Vagina (tissue), 2 donors: ENCODE results near the gene TBC1D14. TPM values are rescaled to one million over a fixed set of nuclear protein-coding genes. Genes with fewer than 3 reads are reported as not detected.

Source experiments
- DNase-seq, 2 donors: peaks; one replicate each; pipeline ENCODE4 v3.0.0-alpha.2; 2017; ENCODE audit errors: extremely low spot score in 2 of 2
- H3K27ac ChIP-seq: fragments of 200-600 bp; sonication (generic); one replicate; pipeline ENCODE4 v1.5.1; 2019
- H3K27me3 ChIP-seq: fragments of 200-600 bp; sonication (generic); one replicate; pipeline ENCODE4 v1.5.1; 2019
- H3K36me3 ChIP-seq, 2 donors: fragments of 200-600 bp; sonication (generic); one replicate each; pipeline ENCODE4 v1.5.1; 2017 to 2019
- H3K4me1 ChIP-seq: fragments of 200-600 bp; sonication (generic); one replicate; pipeline ENCODE4 v1.5.1; 2019
- H3K4me3 ChIP-seq, 2 donors: fragments of 200-600 bp; sonication (generic); 1 replicate in 1 of 2; 2 replicates in 1 of 2; pipeline ENCODE4 v1.5.1; 2016 to 2019
- H3K9me3 ChIP-seq: fragments of 200-600 bp; sonication (generic); one replicate; pipeline ENCODE4 v1.5.1; 2019
- CTCF ChIP-seq, 3 experiments: fragments of 450-650 bp in 2 of 3; fragments of 200-600 bp in 1 of 3; sonication (generic) in 1 of 3; IDR thresholded peaks; one replicate each; pipeline ENCODE4 v1.5.1; 2017 to 2019; ENCODE audit warnings: antibody characterized with exemption in 3 of 3, mild to moderate bottlenecking in 2 of 3, moderate library complexity in 2 of 3
- POLR2A ChIP-seq, 2 donors: fragments of 450-650 bp; IDR thresholded peaks; one replicate each; pipeline ENCODE4 v1.6.1; 2017; ENCODE audit warnings: antibody characterized with exemption in 2 of 2, mild to moderate bottlenecking in 2 of 2, moderate library complexity in 2 of 2
- POLR2AphosphoS5 ChIP-seq, 2 donors: sonication (generic); formaldehyde crosslinking; IDR thresholded peaks; one replicate each; pipeline ENCODE4 v1.9.0; 2017; ENCODE audit warnings: antibody characterized with exemption in 2 of 2, mild to moderate bottlenecking in 2 of 2, low read depth in 1 of 2; ENCODE audit not compliant: insufficient read depth in 1 of 2
- intact Hi-C: fragments of 100-400 bp; cut with DNase I; formaldehyde crosslinking; loops from one replicate; pipeline ENCODE4 v1.15.1; 2023
- total RNA-seq: library from RNA; depleted of rRNA; stranded (reverse); fragments of >200 nt; gene quantifications from one replicate; pipeline ENCODE4 v1.2.3, GENCODE V29; 2016

The TBC1D14 gene
- total RNA-seq, 1 donor from 2014 or later: 35.4 TPM

GRCh38 chr4:7029212-7029611 lies 119.6 kb downstream of the TBC1D14 start:
- no peak for TF ChIP-seq POLR2AphosphoS5 (IDR thresholded peaks at IDR 0.05; ENCODE audit: insufficient read depth in 1 of 2, low read depth in 1 of 2)
- no peak for TF ChIP-seq POLR2A (IDR thresholded peaks at IDR 0.05)
- no peak for TF ChIP-seq CTCF (IDR thresholded peaks at IDR 0.05)
- DNase-seq: no peak
- intact Hi-C loops: no loop called here
- H3K4me3 ChIP-seq: no peak overlapping the region
- H3K27me3 ChIP-seq: no peaks in the 10 kb centered on the region
- no peaks in the 10 kb centered on the region for H3K4me1 ChIP-seq
- peaks cover 0 to 44% of the 10 kb centered on the region in 2 donors for H3K36me3 ChIP-seq
- no peak overlapping the region for H3K27ac ChIP-seq
- H3K9me3 ChIP-seq: no peaks in the 10 kb centered on the region

GRCh38 chr4:7029921-7030320 lies 120.3 kb downstream of the TBC1D14 start:
- peaks cover 4% of the 10 kb centered on the region for H3K4me1 ChIP-seq
- peaks cover 0 to 43% of the 10 kb centered on the region in 2 donors for H3K36me3 ChIP-seq
- H3K4me3 ChIP-seq: no peak overlapping the region
- no peaks in the 10 kb centered on the region for H3K9me3 ChIP-seq
- intact Hi-C loops: no loop called here
- no peak for TF ChIP-seq POLR2AphosphoS5 (IDR thresholded peaks at IDR 0.05; ENCODE audit: insufficient read depth in 1 of 2, low read depth in 1 of 2)
- H3K27ac ChIP-seq: no peak overlapping the region
- no peak for DNase-seq
- no peaks in the 10 kb centered on the region for H3K27me3 ChIP-seq

- intact Hi-C loops: no loop called here
- Histone ChIP-seq H3K4me3 (no peak overlapping the region), H3K4me1 (peaks cover 4% of the 10 kb centered on the region), H3K9me3 (no peaks in the 10 kb centered on the region), H3K36me3 (peaks cover 0 to 34% of the 10 kb centered on the region in 2 donors), H3K27ac (no peak overlapping the region), H3K27me3 (no peaks in the 10 kb centered on the region)
- no peak for TF ChIP-seq POLR2A (IDR thresholded peaks at IDR 0.05)
- no peak for TF ChIP-seq POLR2AphosphoS5 (IDR thresholded peaks at IDR 0.05; ENCODE audit: insufficient read depth in 1 of 2, low read depth in 1 of 2)
- TF ChIP-seq CTCF (IDR thresholded peaks at IDR 0.05): no peak
- DNase-seq: no peak
Observed at GRCh38 chr4:7030856-7031255, 121.2 kb downstream of the TBC1D14 start.

- H3K36me3 ChIP-seq: peaks cover 0 to 27% of the 10 kb centered on the region in 2 donors
- no peak overlapping the region for H3K27ac ChIP-seq
- peaks cover 4% of the 10 kb centered on the region for H3K4me1 ChIP-seq
- TF ChIP-seq POLR2AphosphoS5 (IDR thresholded peaks at IDR 0.05; ENCODE audit: insufficient read depth in 1 of 2, low read depth in 1 of 2): no peak
- TF ChIP-seq POLR2A (IDR thresholded peaks at IDR 0.05): no peak
- TF ChIP-seq CTCF (IDR thresholded peaks at IDR 0.05): no peak
- no peak for DNase-seq
- H3K27me3 ChIP-seq: no peaks in the 10 kb centered on the region
- H3K4me3 ChIP-seq: no peak overlapping the region
- H3K9me3 ChIP-seq: no peaks in the 10 kb centered on the region
- intact Hi-C loops: no loop called here
Observed at GRCh38 chr4:7031558-7032449, 122.2 kb downstream of the TBC1D14 start.

- peaks cover 4% of the 10 kb centered on the region for H3K4me1 ChIP-seq
- H3K27ac ChIP-seq: no peak overlapping the region
- intact Hi-C loops: no loop called here
- DNase-seq: no peak
- H3K4me3 ChIP-seq: no peak overlapping the region
- TF ChIP-seq POLR2AphosphoS5 (IDR thresholded peaks at IDR 0.05; ENCODE audit: insufficient read depth in 1 of 2, low read depth in 1 of 2) (no peak), POLR2A (IDR thresholded peaks at IDR 0.05) (no peak), CTCF (IDR thresholded peaks at IDR 0.05) (no peak)
- H3K9me3 ChIP-seq: no peaks in the 10 kb centered on the region
- no peaks in the 10 kb centered on the region for H3K27me3 ChIP-seq
- H3K36me3 ChIP-seq: peaks cover 0 to 27% of the 10 kb centered on the region in 2 donors
Observed at GRCh38 chr4:7032596-7032995, 123.0 kb downstream of the TBC1D14 start.
